GM19468 (cell line): ENCODE data around the gene SCN8A.
"Not testable (repeated sequence)": the region's sequence is repeated elsewhere in the genome, so short reads cannot be mapped to it uniquely, and the experiment has no call there.

ENCODE experiments used
- ATAC-seq: cut with Tn5 transposase; IDR thresholded peaks from one replicate; pipeline ENCODE4 v1.9.1; 2021; ENCODE audit warnings: mild to moderate bottlenecking, moderate library complexity, moderate number of reproducible peaks; ENCODE audit not compliant: unreplicated experiment; ENCODE audit errors: extremely low read depth

The SCN8A gene

DNA sequence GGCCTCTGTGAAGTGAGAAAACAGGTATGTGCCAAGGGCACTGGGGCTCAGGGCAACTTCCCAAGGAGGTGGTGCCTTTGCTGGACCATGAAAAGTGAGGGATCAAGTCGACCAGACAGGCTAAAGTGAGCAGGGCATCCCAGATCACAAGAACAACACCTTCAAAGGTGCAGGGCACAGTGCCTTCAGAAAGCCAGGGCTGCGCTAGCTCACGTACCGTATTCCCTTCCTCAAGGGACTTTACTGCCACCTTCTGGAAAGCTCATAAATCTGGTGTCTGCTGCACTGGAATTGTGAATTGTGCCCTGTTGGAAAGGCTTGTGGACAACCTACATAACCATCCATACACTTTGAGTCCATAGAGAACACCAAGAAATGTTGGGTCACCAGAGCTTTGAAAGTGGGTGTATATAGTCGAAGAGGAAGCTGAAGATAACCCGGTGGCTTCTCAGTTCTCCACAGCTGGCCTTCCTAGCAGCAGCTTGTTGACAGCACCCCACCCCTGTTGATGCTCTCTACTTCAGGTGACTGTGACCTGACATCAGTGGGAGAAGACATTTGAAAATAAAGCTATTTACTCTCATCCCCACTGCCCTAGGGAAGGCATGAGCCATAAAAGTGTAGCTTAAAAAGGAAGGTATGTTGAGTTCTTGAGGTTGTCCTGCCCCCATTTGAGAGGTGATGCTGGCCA lies 233.0 kb downstream of the SCN8A start:
- ATAC-seq = no peak

DNA sequence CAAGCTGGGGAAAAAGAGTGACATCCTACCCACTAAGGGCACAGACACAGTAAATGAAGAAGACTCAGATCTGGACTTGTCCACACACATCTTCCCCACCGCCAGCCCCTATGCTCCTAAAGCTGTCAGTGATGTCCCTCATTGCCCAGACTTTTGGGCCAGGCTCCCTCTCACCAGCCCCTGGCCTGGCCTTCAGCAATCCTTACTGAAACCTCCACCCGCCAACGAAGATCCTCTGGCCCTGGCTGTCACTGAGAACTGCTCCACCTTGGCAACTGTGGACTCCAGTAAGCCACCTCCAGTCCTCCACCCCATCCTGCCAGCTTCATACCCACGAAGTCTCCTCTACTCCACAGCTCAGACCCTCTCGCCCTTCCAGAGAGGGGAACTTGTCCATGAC lies 234.2 kb downstream of the SCN8A start:
- no peak for ATAC-seq

DNA sequence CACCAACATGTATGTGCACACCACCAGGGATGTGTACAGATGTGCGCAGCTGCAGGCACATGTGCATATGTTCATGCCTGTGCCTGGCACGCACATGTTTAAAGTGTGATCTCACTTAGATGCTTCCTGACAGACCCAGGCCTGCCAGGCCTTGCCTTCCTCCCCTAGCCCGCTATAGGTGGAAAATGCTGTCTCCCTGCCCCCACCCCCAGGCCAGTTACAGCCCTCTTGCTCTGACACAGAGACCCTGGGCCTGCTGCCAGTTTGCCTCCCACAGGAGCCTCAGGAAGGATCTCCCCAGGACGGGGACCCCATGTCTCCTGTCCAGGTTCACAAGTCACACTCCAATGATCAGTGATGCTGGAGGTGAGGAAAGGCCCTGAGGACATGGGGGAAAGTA lies 235.8 kb downstream of the SCN8A start:
- ATAC-seq = no peak

DNA sequence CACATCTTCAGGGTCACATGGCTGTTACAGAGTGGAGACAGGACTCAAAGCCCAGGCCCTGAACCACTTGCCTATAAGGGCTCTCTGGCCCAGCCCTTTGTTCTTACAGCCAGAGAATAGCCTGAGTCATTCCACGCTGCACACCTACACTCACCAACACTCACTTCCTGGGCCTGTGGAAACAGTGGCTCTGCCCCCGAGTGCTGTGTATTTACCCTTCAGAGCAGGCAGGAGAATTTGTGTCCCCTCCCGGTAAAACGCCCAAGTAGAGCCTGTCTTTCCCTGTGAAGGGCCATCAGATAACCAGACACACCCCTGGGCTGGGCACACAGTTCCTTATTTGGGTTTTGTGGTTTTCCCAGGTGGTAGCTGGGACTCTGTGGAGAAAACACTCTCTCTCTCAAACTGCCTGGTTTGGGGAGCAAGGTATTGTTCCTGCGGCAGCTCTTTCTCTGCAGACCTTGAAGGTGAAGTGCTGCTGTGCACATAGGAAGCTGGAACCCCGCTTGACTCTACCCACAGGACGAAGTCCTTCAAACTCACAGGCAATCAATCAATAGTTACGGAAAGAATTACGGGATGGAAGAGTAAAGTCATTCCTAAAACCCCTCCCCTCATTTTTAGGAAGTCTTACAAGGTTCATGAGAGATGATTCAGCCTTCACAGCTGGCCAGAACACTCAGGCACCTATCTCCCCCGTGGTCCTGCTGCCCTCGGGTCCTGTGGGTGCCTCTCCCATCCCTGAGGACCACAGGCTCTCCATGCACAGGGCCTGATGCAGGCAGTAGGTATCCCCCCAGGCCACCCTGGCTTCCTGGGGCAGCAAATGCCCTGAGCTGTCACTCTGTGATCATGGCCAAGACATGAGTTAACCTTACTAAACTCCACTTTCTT lies 237.1 kb downstream of the SCN8A start:
- ATAC-seq = no peak

DNA sequence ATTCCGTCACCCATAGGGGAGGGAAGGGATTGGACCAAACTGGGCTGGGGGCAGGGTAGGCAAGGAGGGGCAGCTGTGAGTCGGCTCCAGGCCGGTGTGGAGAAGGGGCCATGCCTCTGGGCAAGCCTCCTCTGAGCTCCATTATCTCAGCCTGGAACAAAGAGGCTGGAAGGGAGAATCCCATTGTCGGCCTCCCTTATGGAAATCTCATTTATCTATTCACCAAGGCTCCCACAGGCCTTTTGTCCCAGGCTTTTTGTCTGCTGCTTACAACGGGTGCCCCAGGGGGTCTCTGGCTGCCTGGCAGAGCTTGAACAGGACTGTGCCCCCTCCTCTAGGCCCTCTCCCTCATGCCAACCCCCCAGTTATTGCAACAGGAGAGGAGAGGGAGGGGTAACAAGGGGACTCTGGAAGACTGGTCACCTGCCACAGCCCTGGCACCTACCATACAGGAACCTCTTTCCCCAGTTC lies 238.0 kb downstream of the SCN8A start:
- no peak for ATAC-seq

DNA sequence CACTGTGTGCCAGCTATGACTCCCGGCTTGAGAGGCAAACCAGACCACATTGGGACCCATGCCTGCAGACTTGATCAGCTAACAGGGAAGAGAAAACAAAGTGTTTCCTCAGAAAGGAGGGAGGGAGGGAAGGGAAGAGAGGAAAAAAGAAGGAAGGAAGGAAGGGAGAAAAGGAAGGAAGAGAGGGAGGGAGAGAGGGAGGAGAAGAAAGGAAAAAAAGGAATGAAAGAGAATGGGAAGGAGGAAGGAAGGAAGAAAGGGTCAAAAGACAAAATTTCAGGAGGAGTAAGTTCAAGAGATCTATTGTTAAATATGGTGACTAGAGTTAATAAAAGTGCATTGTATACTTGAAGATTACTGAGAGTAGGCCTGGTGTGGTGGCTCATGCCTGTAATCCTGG lies 238.6 kb downstream of the SCN8A start:
- ATAC-seq = no peak

DNA sequence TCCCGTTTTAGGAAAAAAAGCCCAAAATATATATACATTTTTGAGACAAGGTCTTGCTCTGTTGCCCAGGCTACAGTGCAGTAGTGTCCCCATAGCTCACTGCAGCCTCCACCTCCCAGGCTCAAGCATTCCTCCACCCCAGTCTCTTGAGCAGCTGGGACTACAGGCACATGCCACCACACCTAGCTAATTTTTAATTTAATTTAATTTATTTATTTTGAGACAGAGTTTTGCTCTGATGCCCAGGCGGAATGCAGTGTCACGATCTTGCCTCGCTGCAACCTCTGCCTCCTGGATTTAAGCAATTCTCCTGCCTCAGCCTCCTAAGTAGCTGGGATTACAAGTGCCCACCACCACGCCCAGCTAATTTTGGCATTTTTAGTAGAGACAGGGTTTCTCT lies 240.8 kb downstream of the SCN8A start:
- ATAC-seq = not testable (repeated sequence)

DNA sequence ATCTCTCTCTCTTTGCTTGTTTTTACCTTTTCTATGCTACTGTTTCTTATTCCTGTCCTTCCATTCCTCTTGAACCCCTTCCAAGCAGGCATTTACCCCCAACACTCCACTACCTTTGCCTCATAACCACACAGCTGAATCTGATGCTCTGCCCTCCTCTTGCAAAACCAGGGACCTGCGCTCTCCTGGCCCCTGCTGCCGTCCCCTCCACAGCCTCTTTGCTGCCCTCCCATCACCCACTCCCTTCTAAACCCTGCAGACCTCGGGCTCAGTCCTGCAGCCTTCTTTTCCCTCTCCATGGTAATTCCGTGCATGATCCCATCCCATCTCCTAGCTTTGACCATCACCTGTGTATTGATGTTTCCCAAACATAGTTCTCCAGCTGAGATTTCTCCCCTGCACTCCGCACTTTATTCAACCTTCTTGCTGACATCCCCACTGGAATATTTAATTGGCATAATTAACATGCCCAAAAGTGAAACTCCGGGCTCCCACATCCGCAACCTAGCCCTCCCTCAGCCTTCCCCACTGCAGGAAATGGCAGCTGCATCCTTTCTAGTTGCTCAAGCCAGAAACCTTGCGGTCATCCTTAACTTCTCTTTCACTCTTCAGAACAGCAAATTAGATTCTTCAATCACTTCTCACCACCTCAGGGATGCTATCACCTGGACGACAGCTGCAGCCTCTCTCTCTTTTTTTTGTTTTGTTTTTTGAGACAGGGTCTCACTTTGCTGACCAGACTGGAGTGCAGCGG lies 241.5 kb downstream of the SCN8A start:
- ATAC-seq = no peak

DNA sequence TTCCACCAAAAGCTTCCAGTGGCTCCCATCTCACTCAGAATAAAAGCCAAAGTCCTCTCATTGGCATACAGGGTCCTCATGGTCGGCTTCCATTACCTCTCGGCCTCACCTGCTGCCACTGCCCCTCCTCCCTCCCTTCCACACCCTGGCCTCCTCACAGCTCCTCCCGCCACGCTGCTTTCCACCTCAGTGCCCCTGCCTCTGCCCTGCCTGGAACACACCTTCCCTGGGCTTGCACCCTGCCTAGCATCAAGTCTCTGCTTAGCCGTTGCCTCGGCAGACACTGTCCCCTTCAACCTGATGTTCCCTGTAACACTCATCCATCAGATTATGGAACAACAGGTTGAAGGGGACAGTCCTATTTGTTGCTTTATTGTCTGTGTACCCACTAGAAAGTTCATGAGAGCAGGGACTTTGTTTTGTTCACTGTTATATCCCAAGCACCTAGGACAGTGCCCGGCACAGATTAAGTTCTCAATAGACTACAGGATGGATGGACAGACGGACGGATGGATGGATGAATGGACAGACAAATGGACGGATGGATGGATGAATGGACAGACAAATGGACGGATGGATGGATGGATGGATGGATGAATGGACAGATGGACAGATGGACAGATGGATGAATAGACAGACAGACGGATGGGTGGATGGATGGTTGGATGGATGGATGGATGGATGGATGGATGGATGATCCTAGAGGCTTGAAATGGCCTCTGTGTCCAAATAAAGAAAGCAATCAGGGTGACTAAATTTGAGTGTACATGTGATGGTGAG lies 242.6 kb downstream of the SCN8A start:
- no peak for ATAC-seq

DNA sequence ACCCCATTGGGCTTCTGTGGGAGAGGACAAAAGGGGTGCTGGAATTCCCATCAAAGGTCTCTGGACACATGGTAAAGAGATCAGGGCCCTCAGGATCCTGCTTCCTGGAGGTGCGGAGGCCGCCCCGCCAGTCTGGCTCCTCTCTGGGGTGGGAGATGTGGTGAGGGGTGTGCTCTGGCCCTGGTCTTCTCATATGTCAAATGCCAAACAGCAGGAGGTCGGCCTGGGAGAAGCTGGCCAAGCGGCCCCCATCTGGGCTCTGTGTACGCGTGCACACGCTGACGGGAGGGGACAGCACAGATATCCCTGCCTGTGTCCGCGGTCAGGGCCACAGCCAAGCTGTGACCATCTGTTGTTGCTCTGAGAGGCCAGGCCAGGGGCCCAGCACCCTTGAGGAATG lies 243.4 kb downstream of the SCN8A start:
- ATAC-seq = no peak

DNA sequence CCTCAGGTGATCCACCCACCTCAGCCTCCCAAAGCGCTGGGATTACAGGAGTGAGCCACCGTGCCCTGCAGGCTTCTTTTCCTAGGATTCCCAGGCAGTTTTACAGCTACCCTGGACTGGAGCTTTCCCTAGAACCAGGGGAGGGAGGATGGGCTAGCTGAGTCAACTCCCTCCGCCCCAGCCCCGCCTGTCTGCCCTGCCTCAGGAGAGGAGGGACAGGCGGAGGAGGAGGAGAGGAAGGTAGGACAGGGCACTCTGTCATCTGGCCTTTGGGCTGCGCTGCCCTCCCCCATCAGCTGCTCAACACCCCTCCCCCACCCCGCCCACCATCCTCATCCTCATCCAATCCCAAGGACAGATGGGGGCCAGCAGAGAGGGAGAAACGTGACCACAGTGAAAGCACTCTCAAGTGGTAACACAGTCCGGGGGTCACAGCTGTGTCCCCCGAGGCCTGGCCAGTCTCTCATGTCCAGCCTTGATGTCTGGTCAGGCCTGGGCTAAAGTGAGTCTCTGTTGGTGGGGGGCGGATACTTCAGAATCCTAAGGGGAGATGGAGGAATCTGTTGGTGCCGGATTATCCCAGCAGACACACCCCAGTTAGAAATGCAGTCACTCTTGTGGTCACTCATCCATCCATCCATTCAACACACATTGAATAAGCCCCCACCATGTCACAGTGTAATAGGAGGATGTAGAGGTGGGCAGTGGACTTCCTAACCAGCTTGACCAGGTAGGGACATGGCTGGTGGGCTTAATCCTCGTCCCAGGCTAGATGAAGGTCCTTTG lies 245.2 kb downstream of the SCN8A start:
- ATAC-seq = no peak

DNA sequence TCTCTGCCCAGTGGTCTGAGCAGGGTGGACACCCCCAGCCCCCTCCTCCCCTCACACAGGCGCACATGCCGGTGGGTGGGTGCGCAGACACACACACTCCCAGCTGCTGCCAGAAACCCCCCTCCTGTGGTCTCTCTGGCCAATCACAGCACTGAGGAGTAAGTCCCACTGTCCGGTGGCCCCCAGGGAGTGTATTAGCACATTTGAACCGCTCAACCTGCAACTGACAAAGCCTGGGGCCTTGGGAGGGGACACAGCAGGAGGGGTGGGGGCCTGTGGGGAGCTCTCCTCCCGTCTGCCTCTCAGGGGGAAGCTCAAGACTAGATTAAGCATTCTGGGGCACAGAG lies 245.8 kb downstream of the SCN8A start:
- ATAC-seq = no peak

DNA sequence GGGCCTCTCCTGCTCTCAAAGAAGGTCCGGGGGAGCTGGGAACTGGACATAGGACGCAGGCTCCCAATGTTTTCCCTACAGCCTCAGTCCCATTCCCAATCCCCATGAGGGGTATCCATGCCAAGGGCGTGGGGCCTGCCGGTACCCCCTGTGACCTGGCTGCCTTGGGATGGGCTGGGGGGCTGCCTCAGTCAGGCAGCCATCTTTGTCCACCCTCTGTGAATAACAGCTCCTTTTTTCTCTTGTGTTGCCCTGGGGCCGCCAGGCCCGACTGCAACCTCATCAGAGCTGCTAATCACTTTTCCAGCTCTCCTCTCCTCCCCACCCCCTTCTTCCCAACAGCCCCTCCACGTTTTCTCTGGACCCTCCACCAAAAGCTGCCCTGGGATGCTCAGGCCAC lies 246.3 kb downstream of the SCN8A start:
- no peak for ATAC-seq

DNA sequence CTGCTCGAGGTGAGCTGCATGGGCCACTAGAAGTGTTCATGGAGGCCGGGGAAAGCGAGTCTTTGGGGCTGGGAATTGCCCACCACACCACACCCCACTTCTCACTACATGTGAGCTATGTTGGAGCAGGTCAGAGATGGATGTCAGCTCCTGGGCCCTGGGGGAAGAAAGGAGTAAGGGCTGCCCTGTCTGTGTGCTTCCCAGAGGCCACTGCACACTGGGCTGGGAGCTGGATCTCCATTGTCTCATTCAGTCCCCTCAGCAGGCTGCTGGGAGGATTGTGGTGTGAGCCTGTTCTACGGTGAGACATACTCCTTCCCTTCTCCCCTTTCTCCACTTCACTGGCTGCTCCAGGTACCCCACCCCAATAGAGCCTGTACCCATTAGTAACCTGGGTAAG lies 247.0 kb downstream of the SCN8A start:
- no peak for ATAC-seq

DNA sequence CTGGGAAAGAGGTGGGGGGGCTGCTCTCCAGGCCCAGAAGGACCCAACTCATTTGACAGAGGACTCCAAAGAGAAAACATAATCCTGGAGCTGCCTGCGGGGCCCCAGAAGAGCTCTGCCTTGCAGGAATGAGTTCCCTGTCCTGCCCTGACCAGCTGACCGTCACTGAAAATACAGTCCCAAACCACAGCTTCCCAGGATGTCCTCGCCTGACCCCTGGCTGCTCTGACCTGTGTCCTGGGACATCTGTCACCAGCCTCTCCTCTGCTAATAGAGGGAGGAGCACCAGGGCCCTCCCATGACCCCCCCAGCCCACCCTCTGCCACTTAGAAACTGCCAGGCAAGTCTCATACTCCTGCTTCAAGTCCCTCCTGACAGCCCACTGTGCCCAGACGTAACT lies 247.7 kb downstream of the SCN8A start:
- ATAC-seq = no peak

DNA sequence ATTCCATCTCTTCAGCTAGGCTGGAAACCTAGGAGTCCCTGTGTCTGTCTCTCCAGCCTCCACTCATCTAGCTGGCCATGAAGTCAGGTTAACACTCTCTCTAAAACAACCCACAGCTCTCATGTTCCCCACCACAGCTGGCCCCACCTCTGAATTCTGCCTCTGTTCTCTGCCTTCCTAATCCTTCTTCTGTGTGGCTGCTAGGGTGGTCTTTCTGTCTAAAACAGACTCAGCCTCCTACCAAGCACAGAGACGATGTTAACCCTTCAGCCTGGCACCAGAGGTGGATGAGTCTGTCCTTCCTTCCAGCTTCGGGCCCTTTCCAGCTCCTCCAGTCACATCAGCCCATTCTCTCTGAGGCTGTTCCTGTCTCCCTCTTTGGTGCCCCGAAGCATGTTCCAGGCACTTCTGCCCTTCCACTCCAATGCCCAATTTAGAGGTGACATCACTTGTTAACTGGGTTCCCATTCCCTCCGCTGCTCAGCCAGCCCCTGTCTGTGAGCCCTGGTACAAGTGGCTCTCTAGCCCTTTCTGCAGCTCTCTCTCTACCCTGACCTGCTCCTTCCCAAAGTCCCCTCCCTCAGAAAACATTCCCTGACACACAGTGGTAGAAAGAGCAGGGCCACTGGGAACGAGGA lies 248.4 kb downstream of the SCN8A start:
- no peak for ATAC-seq

DNA sequence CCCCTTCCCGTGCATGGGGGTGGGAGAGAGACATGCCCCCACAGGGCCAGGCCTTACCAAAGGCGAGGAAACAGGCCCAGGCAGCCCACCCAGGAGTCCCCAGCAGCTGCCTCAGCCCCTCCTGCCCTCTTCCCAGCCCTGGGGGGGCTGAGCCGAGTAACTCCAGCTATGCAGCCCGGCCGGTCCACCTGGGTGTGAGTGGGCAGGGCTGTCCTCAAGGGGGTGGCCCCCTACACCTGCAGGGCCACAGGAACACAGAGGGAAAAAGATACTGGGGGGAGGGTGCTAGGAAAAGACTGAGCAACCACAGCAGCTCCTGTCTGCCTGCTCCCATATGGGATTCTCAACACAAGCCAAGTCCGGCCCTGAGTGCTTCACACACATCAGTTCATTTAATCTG lies 249.9 kb downstream of the SCN8A start:
- no peak for ATAC-seq

DNA sequence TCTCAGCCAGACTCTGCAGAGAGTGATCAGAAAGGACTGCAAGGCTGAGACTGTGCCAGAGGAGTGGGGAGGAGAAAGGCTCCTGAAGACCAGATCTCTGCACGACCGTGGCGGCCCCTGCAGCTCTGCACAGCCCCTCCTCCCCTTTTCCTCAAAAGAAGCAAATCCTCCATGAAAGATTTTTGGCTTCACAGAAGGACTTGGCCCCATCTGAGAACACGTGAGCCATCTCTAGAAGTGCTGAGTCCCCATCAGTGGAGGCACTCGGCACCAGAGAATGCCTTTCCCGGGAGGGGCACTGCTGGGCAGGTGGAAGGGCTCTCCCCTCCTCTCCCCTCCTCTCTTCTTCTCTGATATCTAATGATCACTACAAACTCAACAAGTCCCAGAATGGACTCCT lies 250.7 kb downstream of the SCN8A start:
- ATAC-seq = no peak

DNA sequence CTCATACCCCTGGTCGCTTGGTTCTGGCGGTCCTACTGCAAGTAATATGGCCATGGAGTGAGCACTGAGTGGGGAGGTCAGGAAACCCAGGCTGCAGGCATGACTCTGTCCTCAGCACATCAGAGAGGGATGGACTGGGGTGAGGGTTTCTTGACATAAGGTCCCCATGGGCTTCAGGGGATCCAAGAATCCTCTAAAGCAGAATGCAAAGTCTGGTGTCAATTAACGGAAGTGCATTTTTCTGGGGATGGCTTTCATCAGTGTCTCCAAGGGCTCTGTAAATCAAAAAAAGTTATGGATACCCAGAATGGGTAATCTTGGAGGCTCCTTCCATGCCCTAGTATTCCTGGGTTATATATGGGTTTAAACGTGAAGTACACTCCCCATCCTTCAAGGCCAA lies 253.8 kb downstream of the SCN8A start:
- no peak for ATAC-seq
